Activated naive CD4-positive, alpha-beta T cell treated with anti-CD3 and anti-CD28 coated beads, Interleukin-2, amount 50 U/mL, for 72 hours (primary cell): ENCODE measurements around the gene KCNA10. TPM values are rescaled to one million over a fixed set of nuclear protein-coding genes. Genes with fewer than 3 reads are reported as not detected.
A peak's percentile ranks its signal among the peaks of the same experiment; 100 is the strongest.

Experiments
- ATAC-seq, 2 donors: fragments of 150-1000 bp; cut with Tn5 transposase; 2 replicates each; pipeline ENCODE4 v1.10.0; 2021; ENCODE audit warnings: mild to moderate bottlenecking in 2 of 2, moderate library complexity in 2 of 2
- DNase-seq, 2 donors: peaks; one replicate each; pipeline ENCODE4 v3.0.0; 2021 to 2022; ENCODE audit warnings: low spot score in 2 of 2
- H3K27ac Mint-ChIP-seq, 2 donors: one replicate each; pipeline ENCODE4 v1.8.0; 2022; ENCODE audit warnings: mild to moderate bottlenecking in 2 of 2, mixed read lengths in 2 of 2
- H3K36me3 Mint-ChIP-seq, 2 donors: one replicate each; pipeline ENCODE4 v1.8.0; 2022; ENCODE audit warnings: mixed read lengths in 2 of 2
- H3K9me3 Mint-ChIP-seq, 2 donors: one replicate each; pipeline ENCODE4 v1.8.0; 2022; ENCODE audit warnings: mixed read lengths in 2 of 2
- total RNA-seq, 2 donors: library from RNA; stranded (reverse); gene quantifications; one replicate each; pipeline ENCODE4 v1.2.3, GENCODE V29; 2022

KCNA10 gene
- total RNA-seq, 2 donors from 2014 or later, result not detected

DNA sequence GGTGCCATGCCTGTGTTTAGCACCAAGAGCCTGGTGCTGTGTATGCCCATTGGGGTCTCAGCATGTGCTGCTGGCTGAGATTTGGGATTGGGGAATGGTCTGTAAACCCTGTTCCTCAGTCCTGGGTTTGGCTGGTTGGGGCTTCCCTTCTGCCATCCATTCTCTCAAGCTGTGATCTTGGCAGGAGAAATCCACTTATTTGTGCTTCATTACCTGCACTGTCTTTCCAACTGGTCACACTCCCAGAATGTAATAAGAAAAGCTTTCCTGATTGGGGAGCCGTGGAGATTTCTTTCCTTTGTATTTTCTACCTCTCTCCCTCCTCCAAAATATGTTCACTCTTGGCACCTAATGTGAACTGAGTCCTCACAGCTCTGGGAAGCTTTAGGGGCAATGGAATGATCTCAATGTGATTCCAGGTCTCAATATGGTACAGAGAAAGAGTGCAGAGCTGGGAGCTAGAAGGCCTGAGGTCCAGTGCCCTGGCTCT is 23.0 kb upstream of the KCNA10 start:
- H3K9me3 Mint-ChIP-seq, result no peaks in the 10 kb centered on the region
- no peak overlapping the region for H3K27ac Mint-ChIP-seq
- H3K36me3 Mint-ChIP-seq, result no peaks in the 10 kb centered on the region
- DNase-seq (no peak), ATAC-seq (no peak)

DNA sequence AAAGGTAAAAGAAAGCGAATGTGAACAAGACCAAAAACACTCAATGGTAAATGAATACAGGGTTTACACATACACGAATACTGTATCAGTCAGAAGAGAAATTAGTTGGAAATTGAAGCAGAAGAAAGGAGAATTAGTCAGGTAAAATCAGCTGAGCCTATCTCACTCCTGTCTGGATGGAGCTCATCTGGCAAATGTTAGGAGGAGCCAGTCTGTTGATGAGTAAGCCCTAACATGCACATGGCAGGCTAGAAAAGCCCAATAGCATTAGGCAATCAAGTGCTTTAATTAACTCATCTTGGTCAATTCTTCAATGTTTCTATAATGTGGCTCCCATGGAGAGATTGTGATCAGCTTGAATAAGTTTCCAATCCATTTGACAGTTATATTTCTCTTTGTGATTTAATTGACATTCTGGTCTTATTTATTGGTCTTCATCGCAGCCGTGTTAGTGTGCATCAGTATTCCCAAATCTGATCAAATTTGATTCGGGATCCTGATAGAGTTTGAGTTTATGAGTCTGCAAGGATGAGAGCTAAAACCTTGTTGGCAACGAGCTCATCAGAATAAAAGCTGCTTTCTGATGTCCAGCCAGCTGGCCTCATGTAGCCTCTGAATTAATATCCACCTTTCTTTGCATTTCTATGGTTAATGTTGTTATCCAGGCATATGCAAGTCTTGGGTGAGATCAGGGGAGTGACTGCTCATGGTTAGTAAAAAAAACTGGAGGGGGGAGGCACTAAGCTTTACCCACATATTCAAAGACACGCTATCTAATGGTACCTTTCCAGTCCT is 22.1 kb upstream of the KCNA10 start:
- H3K36me3 Mint-ChIP-seq, result no peaks in the 10 kb centered on the region
- DNase-seq, result no peak
- ATAC-seq, result no peak
- no peaks in the 10 kb centered on the region for H3K9me3 Mint-ChIP-seq
- H3K27ac Mint-ChIP-seq, result no peak overlapping the region

DNA sequence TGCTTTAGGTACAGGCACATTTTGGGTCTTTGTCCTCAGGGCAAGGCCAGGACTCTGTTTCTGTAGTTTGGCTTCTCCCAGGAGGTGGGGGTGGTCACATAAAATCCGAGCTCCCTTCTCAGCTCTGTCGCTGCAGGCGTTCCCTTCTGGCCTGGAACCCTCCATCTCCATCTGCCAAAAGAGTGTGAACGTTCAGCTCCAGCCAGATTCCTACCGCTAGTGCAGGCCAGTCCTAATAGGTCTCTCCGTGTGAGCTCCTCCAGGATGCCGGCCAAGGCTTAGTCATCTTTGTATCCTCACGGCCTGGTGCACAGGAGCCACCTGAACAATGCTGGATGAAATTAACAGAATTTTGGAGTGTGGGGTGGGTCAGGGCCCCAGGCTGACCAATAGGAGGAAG is 19.9 kb upstream of the KCNA10 start:
- no peaks in the 10 kb centered on the region for H3K36me3 Mint-ChIP-seq
- DNase-seq, result no peak
- H3K9me3 Mint-ChIP-seq, result no peaks in the 10 kb centered on the region
- ATAC-seq, result no peak
- H3K27ac Mint-ChIP-seq, result no peak overlapping the region

DNA sequence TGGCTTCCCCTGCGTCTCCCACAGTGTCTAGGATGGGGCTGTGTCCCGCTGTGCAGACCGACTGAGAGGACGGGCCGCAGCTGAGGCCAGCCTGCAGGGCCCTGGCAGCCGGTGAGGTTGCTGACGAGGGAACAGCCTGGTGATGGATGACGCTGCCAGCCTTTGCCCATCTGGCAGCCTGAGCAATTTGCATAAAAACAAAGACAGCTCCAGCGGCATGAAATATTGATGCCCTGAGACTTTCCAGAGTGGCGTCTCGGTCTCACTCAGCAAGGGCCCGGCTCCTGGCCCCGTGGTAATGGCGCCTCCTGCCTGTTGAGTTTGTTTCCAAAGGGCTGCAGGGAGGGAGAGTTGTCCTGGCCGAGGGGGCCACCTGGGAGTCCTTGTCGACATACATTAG is 19.1 kb upstream of the KCNA10 start:
- H3K36me3 Mint-ChIP-seq, result no peaks in the 10 kb centered on the region
- H3K27ac Mint-ChIP-seq, result no peak overlapping the region
- DNase-seq (no peak), ATAC-seq (no peak)
- H3K9me3 Mint-ChIP-seq, result no peaks in the 10 kb centered on the region

DNA sequence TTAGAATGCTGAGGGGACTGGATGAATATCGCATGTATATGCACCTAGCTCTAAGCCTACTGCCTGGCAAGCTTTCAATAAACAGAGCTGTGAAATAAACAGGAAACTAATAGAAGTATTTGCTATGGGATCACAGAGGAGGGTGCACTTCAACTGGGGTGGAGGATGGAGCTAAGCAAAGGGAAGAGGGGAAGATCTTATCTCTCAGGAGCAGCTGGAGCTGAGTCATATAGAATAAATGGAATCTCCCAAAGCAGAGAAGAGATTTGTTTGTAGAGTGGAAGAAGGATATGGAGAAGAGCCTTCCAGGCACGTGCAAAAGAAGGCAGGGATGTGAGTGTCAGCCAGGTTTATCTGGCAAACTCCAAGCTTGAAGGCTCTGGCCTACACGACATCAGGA is 17.0 kb upstream of the KCNA10 start:
- Mint-ChIP-seq H3K36me3 (no peaks in the 10 kb centered on the region), H3K9me3 (no peaks in the 10 kb centered on the region), H3K27ac (no peak overlapping the region)
- no peak for ATAC-seq
- no peak for DNase-seq

DNA sequence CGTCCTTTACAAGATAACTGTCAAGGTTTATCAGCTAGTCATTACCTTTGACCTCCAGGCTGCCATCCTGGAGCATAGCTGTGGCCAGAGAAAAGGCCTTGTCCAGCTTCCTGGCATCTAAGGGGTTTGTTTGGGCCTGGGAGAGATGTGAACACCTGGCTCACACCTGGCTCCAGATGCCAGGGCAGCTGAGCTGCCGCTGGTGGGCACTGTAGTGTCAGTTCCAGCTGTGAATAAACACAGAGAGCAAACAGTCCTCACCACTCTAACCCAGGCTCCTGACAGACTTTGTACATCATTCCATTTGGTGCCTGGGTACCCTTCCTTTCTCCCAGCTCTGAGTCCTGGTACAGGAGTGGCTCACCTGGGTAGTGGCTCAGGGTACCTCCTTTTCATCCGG is 14.3 kb upstream of the KCNA10 start:
- no peaks in the 10 kb centered on the region for H3K9me3 Mint-ChIP-seq
- ATAC-seq (no peak), DNase-seq (no peak)

DNA sequence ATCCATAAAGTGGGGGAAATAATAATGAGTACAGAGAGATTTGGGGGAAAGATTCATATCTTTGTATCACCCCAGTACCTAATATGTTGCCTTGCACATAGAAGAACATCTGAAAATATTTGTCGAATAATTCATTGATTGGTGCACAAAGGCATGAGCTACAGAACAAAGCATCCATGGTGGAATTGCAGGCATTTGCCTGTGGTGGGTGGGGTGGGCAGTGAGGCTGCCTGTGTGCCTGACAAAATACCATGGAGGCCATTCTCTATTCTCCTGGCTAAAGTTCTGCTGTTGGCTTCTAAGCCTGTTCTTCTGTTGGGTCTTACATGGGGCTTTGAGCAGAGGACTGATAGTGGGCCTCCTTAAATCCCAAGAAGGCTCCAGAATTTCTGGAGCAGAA is 10.0 kb upstream of the KCNA10 start:
- ATAC-seq, result no peak
- Mint-ChIP-seq H3K27ac (no peak overlapping the region), H3K36me3 (no peaks in the 10 kb centered on the region), H3K9me3 (no peaks in the 10 kb centered on the region)
- no peak for DNase-seq

More for the DNA sequence above, 14.3 kb upstream of the KCNA10 start:
- no peak overlapping the region for H3K27ac Mint-ChIP-seq
- H3K36me3 Mint-ChIP-seq, result no peaks in the 10 kb centered on the region

DNA sequence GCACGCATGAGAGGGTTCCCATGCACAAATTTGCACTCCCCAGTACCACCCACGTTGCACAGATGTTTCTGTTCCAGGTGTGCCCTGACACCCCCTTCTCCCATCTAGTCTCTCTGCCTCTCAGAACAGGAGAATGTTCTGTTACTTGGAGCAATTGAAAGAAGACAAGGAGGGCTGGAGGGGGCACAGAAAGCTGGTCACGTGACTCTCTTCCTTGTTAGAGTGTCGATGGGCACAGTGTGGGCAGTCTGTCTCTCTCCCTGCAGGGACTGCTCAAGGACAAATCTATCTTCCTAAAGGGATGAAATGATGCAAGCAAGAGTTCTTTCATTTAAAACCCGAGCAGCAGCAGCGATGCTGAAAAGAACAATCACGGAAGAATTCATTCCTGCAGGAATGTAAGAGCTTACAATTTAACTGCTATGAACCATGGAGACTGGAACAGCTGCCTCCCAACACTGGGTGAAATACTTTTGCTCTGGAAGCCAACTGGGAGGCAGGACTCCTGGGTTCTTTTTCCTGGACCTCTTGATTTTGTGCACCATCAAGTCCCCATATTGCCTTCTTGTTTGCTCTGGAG is 7.3 kb upstream of the KCNA10 start:
- no peaks in the 10 kb centered on the region for H3K36me3 Mint-ChIP-seq
- H3K27ac Mint-ChIP-seq, result no peak overlapping the region
- no peak for ATAC-seq
- DNase-seq, result no peak
- no peaks in the 10 kb centered on the region for H3K9me3 Mint-ChIP-seq

DNA sequence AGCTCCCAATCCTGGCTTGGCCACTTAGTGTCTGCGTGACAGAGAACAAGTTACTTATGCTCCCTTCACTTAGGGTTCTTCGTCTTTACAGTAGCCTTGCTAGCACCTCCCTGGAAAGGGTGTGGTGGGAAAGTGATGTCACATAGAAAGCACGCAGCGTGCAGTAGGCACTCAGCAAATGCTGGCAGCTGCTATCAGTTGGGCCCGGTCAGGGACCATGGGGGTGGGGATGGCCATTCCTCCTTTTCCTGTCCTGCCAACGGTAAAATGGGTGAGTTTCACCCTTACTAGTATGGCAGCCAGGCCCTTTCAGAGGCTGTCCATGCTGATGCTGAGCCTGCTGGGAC is 6.2 kb upstream of the KCNA10 start:
- ATAC-seq, result no peak

DNA sequence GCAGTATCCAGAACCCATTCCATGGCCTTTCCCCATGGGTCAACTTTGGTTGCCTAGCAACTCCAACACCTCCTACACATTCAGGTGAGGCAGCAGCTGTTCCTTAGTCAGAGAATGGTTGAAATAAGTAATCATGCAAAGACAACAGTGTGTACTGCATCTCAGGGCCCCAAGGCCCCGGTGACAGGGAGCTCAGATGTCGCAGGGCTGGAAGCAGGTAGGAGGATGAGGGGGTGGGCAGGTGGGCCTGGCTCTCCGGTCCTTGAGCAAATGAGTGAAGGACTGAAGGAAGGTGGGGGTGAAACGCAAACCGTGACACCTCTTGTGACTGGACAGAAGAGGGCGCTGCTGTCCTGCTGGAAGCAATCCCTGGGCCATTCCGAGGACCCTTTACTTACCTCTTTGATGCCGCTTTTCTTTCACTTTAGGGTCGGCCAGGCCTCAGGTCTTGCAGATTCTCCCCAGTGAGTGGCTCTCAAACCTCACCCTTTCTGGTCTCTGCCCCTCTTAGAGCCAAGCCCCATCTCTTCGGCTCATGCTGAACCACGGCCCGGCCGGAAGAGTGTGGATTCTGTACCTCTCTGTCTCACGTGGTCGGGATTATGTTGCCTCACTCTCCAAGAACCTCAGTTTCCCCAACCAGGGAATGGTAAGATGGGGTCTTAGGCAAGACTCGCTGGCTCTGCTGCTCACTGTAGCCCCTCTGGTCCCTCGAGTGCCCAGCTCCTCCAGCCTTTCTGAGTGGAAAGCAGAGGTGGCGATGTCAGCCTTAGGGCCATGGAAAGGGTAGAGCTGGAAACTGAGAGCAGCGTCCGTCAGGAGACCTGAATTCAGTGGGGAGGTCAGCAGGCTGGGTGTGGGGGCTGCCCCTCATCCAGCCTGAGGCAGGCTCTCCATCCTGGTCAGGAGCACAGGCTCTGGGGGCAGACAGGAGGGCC is 5.6 kb upstream of the KCNA10 start:
- no peak overlapping the region for H3K27ac Mint-ChIP-seq
- H3K36me3 Mint-ChIP-seq, result no peaks in the 10 kb centered on the region
- H3K9me3 Mint-ChIP-seq, result no peaks in the 10 kb centered on the region
- DNase-seq, result peak in 1 of 2 donors; percentile 62
- ATAC-seq, result peak; percentile 67 to 87

More for the DNA sequence above, 6.2 kb upstream of the KCNA10 start:
- no peaks in the 10 kb centered on the region for H3K36me3 Mint-ChIP-seq
- no peak for DNase-seq
- no peak overlapping the region for H3K27ac Mint-ChIP-seq
- no peaks in the 10 kb centered on the region for H3K9me3 Mint-ChIP-seq

DNA sequence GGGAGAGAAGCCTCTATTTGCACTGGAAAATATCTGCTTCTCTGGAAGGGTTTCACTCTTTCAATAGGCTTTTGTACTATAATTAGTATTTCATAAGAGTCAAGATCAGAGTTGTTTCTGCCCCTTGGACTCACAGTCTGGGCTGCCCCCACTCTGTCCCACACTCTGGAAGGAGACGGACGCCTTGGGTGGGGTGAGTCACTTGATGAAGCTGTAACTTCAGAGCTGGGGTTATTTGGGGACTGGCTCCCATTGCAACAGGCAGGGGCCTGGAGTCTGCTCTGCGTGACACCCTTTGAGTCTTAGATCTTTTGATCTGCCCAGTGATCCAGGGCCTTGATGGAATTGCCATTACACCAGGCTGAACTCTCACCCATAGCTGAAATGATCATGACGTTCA is 4.0 kb upstream of the KCNA10 start:
- H3K9me3 Mint-ChIP-seq, result no peaks in the 10 kb centered on the region
- no peak for ATAC-seq
- H3K36me3 Mint-ChIP-seq, result no peaks in the 10 kb centered on the region

DNA sequence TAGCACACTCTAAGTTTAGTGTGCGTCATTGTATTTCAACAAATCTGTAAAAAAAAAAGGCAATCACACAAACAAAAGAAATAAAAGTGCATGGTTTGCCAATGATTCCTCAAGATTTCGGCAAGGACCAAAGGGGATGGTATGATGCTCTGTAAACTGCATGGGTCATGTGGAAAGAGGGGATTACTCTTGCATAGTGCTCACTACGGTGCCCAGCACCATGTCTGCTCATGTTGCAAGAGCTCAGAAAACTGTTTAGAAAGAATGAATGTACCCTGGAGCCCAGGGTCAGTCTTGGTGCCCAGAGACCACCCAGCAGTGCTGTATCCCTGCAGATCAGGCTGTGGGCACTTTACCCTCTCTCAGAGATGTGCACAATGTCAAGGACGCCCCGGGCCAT is 3.6 kb upstream of the KCNA10 start:
- no peak for ATAC-seq
- Mint-ChIP-seq H3K36me3 (no peaks in the 10 kb centered on the region), H3K27ac (no peak overlapping the region), H3K9me3 (no peaks in the 10 kb centered on the region)
- no peak for DNase-seq

More for the DNA sequence above, 4.0 kb upstream of the KCNA10 start:
- DNase-seq, result no peak
- H3K27ac Mint-ChIP-seq, result no peak overlapping the region

DNA sequence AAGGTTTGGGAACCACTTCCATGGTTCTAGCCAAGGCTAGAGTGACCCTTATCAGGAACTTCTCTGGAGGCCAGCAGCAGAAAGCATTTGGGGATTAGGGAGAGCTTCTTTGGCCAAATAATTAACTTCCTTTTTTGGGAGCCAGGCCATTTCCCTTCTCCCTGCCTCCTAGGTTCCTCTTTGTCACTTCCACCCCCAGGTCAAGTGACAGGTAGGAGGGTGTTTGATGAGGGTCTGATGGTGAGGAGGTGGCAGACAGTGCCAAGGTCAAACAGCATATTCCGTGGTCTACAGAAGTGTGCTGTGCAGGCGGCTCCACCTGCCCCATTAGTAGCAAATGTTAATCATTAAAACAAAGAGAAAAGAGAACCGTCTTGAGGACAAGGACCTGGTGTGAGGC is 1.9 kb upstream of the KCNA10 start:
- Mint-ChIP-seq H3K36me3 (no peaks in the 10 kb centered on the region), H3K27ac (no peak overlapping the region), H3K9me3 (no peaks in the 10 kb centered on the region)
- ATAC-seq, result no peak
- DNase-seq, result no peak

DNA sequence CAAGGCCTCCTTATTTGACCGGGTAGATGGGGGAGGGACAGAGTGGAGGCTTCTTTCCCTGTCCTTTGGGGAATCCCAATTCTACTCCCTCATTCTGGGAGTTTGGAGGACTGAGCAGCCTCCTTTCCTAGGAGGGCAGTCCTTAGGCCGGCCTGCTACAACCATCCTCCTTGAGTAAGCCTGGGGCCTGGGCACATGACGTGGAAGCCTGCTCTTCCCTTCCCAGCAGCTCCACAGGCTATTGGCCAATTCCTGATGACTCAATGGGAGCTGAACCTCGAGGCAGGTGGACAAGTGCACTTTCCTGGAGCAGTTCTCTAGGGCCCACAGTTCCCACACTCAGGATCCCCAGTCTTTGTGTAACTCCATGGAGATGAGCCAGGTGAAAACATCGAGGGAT is 3.1 kb downstream of the KCNA10 start:
- no peak for DNase-seq
- Mint-ChIP-seq H3K27ac (no peak overlapping the region), H3K9me3 (no peaks in the 10 kb centered on the region), H3K36me3 (no peaks in the 10 kb centered on the region)
- no peak for ATAC-seq

DNA sequence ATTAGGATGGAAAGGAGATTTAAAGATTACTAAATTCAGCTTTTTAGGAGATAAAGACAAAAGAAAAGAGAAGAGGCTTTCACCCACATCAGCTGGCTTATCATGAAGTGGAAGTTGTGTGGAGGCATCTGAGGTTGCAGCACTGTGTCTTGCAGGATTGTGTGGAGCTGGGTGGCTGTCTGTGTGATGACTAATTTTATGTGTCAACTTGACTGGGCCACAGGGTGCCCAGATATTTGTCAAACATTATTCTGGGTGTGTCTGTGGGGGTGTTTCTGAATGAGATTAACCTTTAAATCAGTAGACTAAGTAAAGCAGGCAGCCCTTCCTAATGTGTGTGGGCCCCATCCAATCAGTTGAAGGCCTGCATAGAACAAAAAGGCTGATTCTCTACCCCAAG is 3.9 kb downstream of the KCNA10 start:
- DNase-seq, result no peak
- Mint-ChIP-seq H3K36me3 (no peaks in the 10 kb centered on the region), H3K27ac (no peak overlapping the region), H3K9me3 (no peaks in the 10 kb centered on the region)
- no peak for ATAC-seq

DNA sequence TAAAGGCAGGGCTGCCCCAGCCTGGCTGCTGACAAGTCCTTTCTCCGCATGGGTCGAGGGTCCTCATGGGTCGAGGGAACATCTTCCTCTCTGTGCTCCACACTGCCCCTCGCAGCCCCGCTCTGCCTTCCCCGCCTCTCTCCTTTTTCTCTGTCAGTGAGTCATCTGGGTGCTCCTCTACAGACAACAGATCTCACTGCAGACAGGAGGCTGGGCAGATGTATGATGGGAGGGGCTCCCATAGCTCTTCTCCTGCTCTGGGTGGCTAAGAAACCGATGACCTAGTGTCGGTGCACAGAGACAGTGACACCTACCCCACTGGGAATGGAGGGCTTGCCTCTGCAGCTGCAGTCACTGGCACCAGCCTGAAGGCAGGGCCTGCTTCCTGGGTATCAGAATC is 5.5 kb downstream of the KCNA10 start:
- H3K36me3 Mint-ChIP-seq, result no peaks in the 10 kb centered on the region
- no peaks in the 10 kb centered on the region for H3K9me3 Mint-ChIP-seq
- ATAC-seq (no peak), DNase-seq (no peak)
- H3K27ac Mint-ChIP-seq, result peak overlapping the region in 1 of 2 donors; percentile 60

DNA sequence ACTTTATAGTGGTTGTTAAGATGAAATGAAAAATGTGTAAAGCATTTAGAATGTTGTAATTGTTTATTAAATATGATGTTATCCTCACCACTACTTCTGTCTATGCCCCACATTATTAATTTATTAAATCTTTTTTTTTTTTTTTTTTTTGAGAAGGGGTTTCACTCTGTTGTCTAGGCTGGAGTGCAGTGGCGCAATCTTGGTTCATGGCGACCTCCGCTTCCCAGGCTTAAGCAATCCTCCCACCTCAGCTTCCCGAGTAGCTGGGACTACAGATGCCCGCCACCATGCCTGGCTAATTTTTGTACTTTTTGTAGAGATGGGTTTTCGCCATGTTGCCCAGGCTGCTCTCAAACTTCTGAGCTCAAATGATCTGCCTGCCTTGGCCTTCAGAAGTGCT is 7.5 kb downstream of the KCNA10 start:
- Mint-ChIP-seq H3K27ac (no peak overlapping the region), H3K9me3 (no peaks in the 10 kb centered on the region), H3K36me3 (no peaks in the 10 kb centered on the region)
- no peak for ATAC-seq
- DNase-seq, result no peak
